ENCODE data around the gene THSD7A. TPM values are rescaled to one million over a fixed set of nuclear protein-coding genes. Genes with fewer than 3 reads are reported as not detected.

Gene THSD7A
- total and polyA plus RNA-seq, 4 donors: 0.15 to 2.7 (median 1.9) TPM

DNA sequence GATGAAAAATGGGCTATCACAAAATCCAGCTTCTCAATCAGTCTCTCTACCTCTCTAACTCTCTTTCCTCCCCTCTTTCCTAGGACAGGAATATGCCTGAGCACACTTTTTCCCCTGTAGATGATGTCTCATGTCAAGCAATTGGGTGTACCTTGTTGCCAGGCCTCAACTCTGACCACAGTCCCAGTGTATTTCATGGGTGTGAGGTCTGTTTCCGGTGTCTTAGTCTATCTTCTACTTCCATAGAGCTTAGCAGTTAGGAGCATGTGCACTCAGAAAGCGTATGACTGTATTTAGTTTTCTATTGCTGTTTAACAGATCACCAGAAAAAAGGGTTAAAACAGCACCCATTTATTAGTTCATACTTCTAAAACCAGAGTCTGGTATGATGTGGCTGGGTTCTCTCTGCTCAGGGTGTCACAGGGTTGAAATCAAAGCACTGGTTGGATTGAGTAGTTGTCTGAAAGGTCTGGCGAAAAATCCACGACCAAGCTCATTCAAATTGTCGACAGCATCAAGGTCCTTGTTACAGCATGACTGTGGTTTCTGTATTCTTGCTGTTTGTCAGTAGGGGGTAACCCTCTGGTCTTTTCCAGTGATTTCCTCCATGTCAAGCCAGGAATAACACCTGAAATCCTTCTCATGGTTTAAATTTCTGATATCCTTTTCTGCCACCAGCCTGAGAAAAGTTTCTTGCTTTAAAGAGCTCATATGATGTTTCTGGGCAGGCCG is 130.0 kb downstream of the THSD7A start:
- Histone ChIP-seq H3K27ac (ENCODE audit: low read depth in 1 of 2, low read length in 2 of 2) (no peak overlapping the region), H3K4me1 (ENCODE audit: control insufficient read depth in 4 of 4, insufficient read depth in 4 of 4, low read length in 3 of 4) (peaks cover 0 to 5% (median 0%) of the 10 kb centered on the region in 4 donors), H3K9ac (ENCODE audit: low read depth in 1 of 2, low read length in 2 of 2) (no peak overlapping the region), H3K4me3 (ENCODE audit: low read depth in 1 of 3, low read length in 3 of 3) (no peak overlapping the region), H3K36me3 (ENCODE audit: control insufficient read depth in 4 of 4, insufficient read depth in 3 of 4, low read depth in 1 of 4, low read length in 3 of 4) (no peaks in the 10 kb centered on the region), H3K9me3 (ENCODE audit: control insufficient read depth in 4 of 4, low read length in 3 of 4) (no peaks in the 10 kb centered on the region), H3K27me3 (ENCODE audit: control insufficient read depth in 4 of 4, insufficient read depth in 4 of 4, low read length in 3 of 4) (no peaks in the 10 kb centered on the region)
- TF ChIP-seq RAD21 (IDR thresholded peaks at IDR 0.05) (no peak), EGR1 (IDR thresholded peaks at IDR 0.05; ENCODE audit: low read depth in 2 of 2) (no peak), YY1 (IDR thresholded peaks at IDR 0.05) (no peak), RXRA (IDR thresholded peaks at IDR 0.05) (no peak), JUND (IDR thresholded peaks at IDR 0.05) (no peak), HNF4A (conservative IDR thresholded peaks at IDR 0.05) (no peak), SP1 (IDR thresholded peaks at IDR 0.05) (no peak), NR2F2 (IDR thresholded peaks at IDR 0.05) (no peak), HNF4G (IDR thresholded peaks at IDR 0.05) (no peak), TAF1 (conservative IDR thresholded peaks at IDR 0.05) (no peak), FOXA2 (IDR thresholded peaks at IDR 0.05) (no peak), GABPA (IDR thresholded peaks at IDR 0.05 in 1 of 2, conservative IDR thresholded peaks at IDR 0.05 in 1 of 2) (no peak), FOXA1 (IDR thresholded peaks at IDR 0.05) (no peak)
- TF ChIP-seq, protein P1, sequence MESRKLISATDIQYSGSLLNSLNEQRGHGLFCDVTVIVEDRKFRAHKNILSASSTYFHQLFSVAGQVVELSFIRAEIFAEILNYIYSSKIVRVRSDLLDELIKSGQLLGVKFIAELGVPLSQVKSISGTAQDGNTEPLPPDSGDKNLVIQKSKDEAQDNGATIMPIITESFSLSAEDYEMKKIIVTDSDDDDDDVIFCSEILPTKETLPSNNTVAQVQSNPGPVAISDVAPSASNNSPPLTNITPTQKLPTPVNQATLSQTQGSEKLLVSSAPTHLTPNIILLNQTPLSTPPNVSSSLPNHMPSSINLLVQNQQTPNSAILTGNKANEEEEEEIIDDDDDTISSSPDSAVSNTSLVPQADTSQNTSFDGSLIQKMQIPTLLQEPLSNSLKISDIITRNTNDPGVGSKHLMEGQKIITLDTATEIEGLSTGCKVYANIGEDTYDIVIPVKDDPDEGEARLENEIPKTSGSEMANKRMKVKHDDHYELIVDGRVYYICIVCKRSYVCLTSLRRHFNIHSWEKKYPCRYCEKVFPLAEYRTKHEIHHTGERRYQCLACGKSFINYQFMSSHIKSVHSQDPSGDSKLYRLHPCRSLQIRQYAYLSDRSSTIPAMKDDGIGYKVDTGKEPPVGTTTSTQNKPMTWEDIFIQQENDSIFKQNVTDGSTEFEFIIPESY (IDR thresholded peaks at IDR 0.05): no peak
- TF ChIP-seq, protein P2, sequence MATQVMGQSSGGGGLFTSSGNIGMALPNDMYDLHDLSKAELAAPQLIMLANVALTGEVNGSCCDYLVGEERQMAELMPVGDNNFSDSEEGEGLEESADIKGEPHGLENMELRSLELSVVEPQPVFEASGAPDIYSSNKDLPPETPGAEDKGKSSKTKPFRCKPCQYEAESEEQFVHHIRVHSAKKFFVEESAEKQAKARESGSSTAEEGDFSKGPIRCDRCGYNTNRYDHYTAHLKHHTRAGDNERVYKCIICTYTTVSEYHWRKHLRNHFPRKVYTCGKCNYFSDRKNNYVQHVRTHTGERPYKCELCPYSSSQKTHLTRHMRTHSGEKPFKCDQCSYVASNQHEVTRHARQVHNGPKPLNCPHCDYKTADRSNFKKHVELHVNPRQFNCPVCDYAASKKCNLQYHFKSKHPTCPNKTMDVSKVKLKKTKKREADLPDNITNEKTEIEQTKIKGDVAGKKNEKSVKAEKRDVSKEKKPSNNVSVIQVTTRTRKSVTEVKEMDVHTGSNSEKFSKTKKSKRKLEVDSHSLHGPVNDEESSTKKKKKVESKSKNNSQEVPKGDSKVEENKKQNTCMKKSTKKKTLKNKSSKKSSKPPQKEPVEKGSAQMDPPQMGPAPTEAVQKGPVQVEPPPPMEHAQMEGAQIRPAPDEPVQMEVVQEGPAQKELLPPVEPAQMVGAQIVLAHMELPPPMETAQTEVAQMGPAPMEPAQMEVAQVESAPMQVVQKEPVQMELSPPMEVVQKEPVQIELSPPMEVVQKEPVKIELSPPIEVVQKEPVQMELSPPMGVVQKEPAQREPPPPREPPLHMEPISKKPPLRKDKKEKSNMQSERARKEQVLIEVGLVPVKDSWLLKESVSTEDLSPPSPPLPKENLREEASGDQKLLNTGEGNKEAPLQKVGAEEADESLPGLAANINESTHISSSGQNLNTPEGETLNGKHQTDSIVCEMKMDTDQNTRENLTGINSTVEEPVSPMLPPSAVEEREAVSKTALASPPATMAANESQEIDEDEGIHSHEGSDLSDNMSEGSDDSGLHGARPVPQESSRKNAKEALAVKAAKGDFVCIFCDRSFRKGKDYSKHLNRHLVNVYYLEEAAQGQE (IDR thresholded peaks at IDR 0.05): no peak
- TF ChIP-seq, protein P3, sequence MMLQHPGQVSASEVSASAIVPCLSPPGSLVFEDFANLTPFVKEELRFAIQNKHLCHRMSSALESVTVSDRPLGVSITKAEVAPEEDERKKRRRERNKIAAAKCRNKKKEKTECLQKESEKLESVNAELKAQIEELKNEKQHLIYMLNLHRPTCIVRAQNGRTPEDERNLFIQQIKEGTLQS (IDR thresholded peaks at IDR 0.05): no peak
- TF ChIP-seq, protein P4, sequence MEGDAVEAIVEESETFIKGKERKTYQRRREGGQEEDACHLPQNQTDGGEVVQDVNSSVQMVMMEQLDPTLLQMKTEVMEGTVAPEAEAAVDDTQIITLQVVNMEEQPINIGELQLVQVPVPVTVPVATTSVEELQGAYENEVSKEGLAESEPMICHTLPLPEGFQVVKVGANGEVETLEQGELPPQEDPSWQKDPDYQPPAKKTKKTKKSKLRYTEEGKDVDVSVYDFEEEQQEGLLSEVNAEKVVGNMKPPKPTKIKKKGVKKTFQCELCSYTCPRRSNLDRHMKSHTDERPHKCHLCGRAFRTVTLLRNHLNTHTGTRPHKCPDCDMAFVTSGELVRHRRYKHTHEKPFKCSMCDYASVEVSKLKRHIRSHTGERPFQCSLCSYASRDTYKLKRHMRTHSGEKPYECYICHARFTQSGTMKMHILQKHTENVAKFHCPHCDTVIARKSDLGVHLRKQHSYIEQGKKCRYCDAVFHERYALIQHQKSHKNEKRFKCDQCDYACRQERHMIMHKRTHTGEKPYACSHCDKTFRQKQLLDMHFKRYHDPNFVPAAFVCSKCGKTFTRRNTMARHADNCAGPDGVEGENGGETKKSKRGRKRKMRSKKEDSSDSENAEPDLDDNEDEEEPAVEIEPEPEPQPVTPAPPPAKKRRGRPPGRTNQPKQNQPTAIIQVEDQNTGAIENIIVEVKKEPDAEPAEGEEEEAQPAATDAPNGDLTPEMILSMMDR (IDR thresholded peaks at IDR 0.05; ENCODE audit: low read depth, low read length, missing input control): no peak
- TF ChIP-seq, protein P5, sequence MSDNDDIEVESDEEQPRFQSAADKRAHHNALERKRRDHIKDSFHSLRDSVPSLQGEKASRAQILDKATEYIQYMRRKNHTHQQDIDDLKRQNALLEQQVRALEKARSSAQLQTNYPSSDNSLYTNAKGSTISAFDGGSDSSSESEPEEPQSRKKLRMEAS (IDR thresholded peaks at IDR 0.05): no peak
- DNase-seq (ENCODE audit: low spot score): no peak
- WGBS: 87% methylated on average over 6 of the region's 6 CpGs

All from liver (tissue), 9 donors.